ENCODE results near the gene MINDY4. TPM values are rescaled to one million over a fixed set of nuclear protein-coding genes. Genes with fewer than 3 reads are reported as not detected.

MINDY4 gene
- total RNA-seq, 3 donors from 2014 or later (not counting 1 experiment from before 2014, with no cell fraction given), result 1.1 to 1.7 (median 1.1) TPM

DNA sequence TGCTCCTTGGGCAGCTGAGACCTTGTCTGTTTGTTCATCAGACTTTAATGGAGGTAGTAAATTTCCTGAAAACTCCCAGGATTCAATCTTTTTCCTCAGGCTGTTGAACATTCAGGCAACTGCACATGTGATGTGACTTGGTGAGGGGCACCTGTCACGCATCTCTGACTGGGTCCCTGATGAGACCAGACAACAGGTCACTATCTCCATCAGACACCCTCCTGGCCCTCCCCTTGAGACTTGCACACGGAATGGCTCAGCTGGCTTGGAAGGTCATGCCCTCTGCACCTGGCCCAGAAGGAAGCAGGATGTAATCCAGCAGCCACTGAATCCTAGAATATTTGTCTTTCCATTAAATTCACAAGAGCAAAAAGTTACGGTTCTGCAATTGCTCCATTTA is 156.3 kb downstream of the MINDY4 start:
- Mint-ChIP-seq H3K9me3 (no peaks in the 10 kb centered on the region), H3K4me1 (no peaks in the 10 kb centered on the region), H3K27ac (no peak overlapping the region), H3K27me3 (ENCODE audit: low read depth in 2 of 2) (no peaks in the 10 kb centered on the region), H3K36me3 (no peaks in the 10 kb centered on the region), H3K4me3 (no peak overlapping the region)
- Histone ChIP-seq H3K4me3 (ENCODE audit: low read length) (no peak overlapping the region), H3K4me1 (ENCODE audit: control insufficient read depth, insufficient read depth, low read length) (no peaks in the 10 kb centered on the region), H3K27me3 (ENCODE audit: control insufficient read depth, insufficient read depth, low read length) (no peaks in the 10 kb centered on the region), H3K9me3 (ENCODE audit: control insufficient read depth, insufficient read depth, low read length) (no peaks in the 10 kb centered on the region), H3K36me3 (ENCODE audit: control insufficient read depth, insufficient read depth, low read length) (no peaks in the 10 kb centered on the region), H3K27ac (ENCODE audit: low read length) (no peak overlapping the region)
- intact Hi-C loops (cut with micrococcal nuclease), result no loop called here
- WGBS (ENCODE audit: insufficient coverage), result 81% methylated on average over 3 of the region's 3 CpGs
- DNase-seq, result no peak
- TF ChIP-seq, protein P1, sequence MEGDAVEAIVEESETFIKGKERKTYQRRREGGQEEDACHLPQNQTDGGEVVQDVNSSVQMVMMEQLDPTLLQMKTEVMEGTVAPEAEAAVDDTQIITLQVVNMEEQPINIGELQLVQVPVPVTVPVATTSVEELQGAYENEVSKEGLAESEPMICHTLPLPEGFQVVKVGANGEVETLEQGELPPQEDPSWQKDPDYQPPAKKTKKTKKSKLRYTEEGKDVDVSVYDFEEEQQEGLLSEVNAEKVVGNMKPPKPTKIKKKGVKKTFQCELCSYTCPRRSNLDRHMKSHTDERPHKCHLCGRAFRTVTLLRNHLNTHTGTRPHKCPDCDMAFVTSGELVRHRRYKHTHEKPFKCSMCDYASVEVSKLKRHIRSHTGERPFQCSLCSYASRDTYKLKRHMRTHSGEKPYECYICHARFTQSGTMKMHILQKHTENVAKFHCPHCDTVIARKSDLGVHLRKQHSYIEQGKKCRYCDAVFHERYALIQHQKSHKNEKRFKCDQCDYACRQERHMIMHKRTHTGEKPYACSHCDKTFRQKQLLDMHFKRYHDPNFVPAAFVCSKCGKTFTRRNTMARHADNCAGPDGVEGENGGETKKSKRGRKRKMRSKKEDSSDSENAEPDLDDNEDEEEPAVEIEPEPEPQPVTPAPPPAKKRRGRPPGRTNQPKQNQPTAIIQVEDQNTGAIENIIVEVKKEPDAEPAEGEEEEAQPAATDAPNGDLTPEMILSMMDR (IDR thresholded peaks at IDR 0.05), result no peak
- no peak for ATAC-seq

DNA sequence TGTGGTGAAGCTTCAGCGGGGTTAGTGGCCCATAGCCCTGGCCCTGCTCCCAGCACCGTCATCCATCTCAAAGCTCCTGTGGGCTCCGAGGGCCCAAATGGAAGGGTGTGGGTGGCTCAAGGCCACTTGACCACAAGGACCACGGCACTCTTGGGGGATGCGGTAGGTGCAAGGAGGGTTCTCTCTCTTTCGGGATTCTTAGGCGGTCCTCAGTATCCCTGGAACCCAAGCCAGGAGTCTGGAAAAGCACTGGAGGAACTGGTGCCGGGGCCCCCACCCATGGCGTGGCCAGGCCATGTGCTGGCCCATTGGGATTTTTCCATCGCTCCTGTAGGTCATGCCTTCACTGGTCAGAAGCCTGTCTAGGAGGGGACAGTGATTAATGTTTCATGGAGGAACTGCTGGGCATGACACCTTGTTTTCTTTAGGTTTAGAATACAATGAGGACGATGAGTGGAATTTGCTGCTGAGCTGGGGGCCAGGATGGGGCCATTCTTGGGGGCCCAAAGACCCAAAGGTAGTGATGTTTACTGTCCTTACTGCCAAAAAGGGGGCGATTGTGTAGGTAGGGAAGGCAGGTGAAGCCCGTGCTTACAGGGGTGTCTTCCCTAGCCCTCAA is 157.1 kb downstream of the MINDY4 start:
- H3K27ac ChIP-seq (ENCODE audit: low read length), result no peak overlapping the region
- no peaks in the 10 kb centered on the region for H3K27me3 ChIP-seq (ENCODE audit: control insufficient read depth, insufficient read depth, low read length)
- DNase-seq (no peak), ATAC-seq (no peak)
- H3K9me3 ChIP-seq (ENCODE audit: control insufficient read depth, insufficient read depth, low read length), result no peaks in the 10 kb centered on the region
- H3K4me1 Mint-ChIP-seq, result no peaks in the 10 kb centered on the region
- no peaks in the 10 kb centered on the region for H3K36me3 Mint-ChIP-seq
- H3K27me3 Mint-ChIP-seq (ENCODE audit: low read depth in 2 of 2), result no peaks in the 10 kb centered on the region
- H3K4me1 ChIP-seq (ENCODE audit: control insufficient read depth, insufficient read depth, low read length), result no peaks in the 10 kb centered on the region
- no peak overlapping the region for H3K27ac Mint-ChIP-seq
- H3K36me3 ChIP-seq (ENCODE audit: control insufficient read depth, insufficient read depth, low read length), result no peaks in the 10 kb centered on the region
- intact Hi-C loops (cut with micrococcal nuclease), result no loop called here
- H3K4me3 ChIP-seq (ENCODE audit: low read length), result no peak overlapping the region
- H3K4me3 Mint-ChIP-seq, result no peak overlapping the region
- WGBS (ENCODE audit: insufficient coverage), result 93% methylated on average over 13 of the region's 13 CpGs
- TF ChIP-seq, protein P1 (IDR thresholded peaks at IDR 0.05), result no peak
- no peaks in the 10 kb centered on the region for H3K9me3 Mint-ChIP-seq

GRCh38 chr7:30929686-30930085 is 158.5 kb downstream of the MINDY4 start:
- Mint-ChIP-seq H3K4me3 (no peak overlapping the region), H3K36me3 (no peaks in the 10 kb centered on the region), H3K4me1 (no peaks in the 10 kb centered on the region), H3K27ac (no peak overlapping the region), H3K27me3 (ENCODE audit: low read depth in 2 of 2) (no peaks in the 10 kb centered on the region), H3K9me3 (no peaks in the 10 kb centered on the region)
- Histone ChIP-seq H3K4me3 (ENCODE audit: low read length) (no peak overlapping the region), H3K27ac (ENCODE audit: low read length) (no peak overlapping the region), H3K9me3 (ENCODE audit: control insufficient read depth, insufficient read depth, low read length) (no peaks in the 10 kb centered on the region), H3K4me1 (ENCODE audit: control insufficient read depth, insufficient read depth, low read length) (no peaks in the 10 kb centered on the region), H3K36me3 (ENCODE audit: control insufficient read depth, insufficient read depth, low read length) (no peaks in the 10 kb centered on the region), H3K27me3 (ENCODE audit: control insufficient read depth, insufficient read depth, low read length) (no peaks in the 10 kb centered on the region)
- TF ChIP-seq, protein P1 (IDR thresholded peaks at IDR 0.05), result no peak
- ATAC-seq, result no peak
- intact Hi-C loops (cut with micrococcal nuclease), result no loop called here
- WGBS (ENCODE audit: insufficient coverage), result 96% methylated on average over 3 of the region's 4 CpGs
- no peak for DNase-seq

DNA sequence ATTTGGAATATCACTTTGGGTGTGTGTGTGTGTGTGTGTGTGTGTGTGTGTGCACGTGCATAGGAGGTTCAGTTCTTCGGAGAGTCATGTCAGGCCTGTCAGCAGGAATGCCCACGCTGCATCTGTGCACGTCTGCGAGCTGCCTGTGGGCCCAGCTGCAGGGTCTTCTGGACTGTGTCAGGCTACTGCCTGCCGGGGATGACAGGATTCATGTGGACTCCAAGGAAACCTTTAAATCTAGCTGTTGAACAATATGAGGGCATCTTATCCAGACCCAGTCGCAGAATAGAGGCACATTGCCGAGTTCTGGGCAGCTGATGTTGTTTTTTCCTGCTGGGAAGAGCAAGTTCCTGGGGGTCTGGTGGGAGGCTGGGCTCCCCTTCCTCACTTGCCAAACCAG is 159.4 kb downstream of the MINDY4 start:
- no peak for DNase-seq
- H3K36me3 ChIP-seq (ENCODE audit: control insufficient read depth, insufficient read depth, low read length), result no peaks in the 10 kb centered on the region
- no peaks in the 10 kb centered on the region for H3K9me3 ChIP-seq (ENCODE audit: control insufficient read depth, insufficient read depth, low read length)
- H3K4me3 ChIP-seq (ENCODE audit: low read length), result no peak overlapping the region
- ATAC-seq, result no peak
- no peak overlapping the region for H3K27ac ChIP-seq (ENCODE audit: low read length)
- Mint-ChIP-seq H3K27ac (no peak overlapping the region), H3K36me3 (no peaks in the 10 kb centered on the region), H3K4me1 (no peaks in the 10 kb centered on the region), H3K27me3 (ENCODE audit: low read depth in 2 of 2) (no peaks in the 10 kb centered on the region), H3K9me3 (no peaks in the 10 kb centered on the region), H3K4me3 (no peak overlapping the region)
- TF ChIP-seq, protein P1 (IDR thresholded peaks at IDR 0.05), result no peak
- WGBS (ENCODE audit: insufficient coverage), result 81% methylated on average over 8 of the region's 8 CpGs
- no peaks in the 10 kb centered on the region for H3K4me1 ChIP-seq (ENCODE audit: control insufficient read depth, insufficient read depth, low read length)
- intact Hi-C loops (cut with micrococcal nuclease), result no loop called here
- no peaks in the 10 kb centered on the region for H3K27me3 ChIP-seq (ENCODE audit: control insufficient read depth, insufficient read depth, low read length)
